SK-N-MC (cell line): ENCODE measurements around the gene TTC21B.

Source experiments
- EZH2 ChIP-seq: fragments of 200-600 bp; sonication (generic); IDR thresholded peaks from one replicate; pipeline ENCODE4 v1.6.1; 2017; ENCODE audit warnings: antibody characterized with exemption
- POLR2AphosphoS5 ChIP-seq: IDR thresholded peaks from 2 replicates; pipeline ENCODE4 v1.6.1; 2012; ENCODE audit warnings: mild to moderate bottlenecking, low read depth, low read length, borderline replicate concordance

- TF ChIP-seq EZH2 (no peak), POLR2AphosphoS5 (no peak)
Measured at GRCh38 chr2:165844216-165844615, 109.4 kb downstream of the TTC21B start.
